Keratinocyte (primary cell): ENCODE data around the gene KIAA0825. TPM values are rescaled to one million over a fixed set of nuclear protein-coding genes. Genes with fewer than 3 reads are reported as not detected.

Experiments used
- DNase-seq: peaks from one replicate; pipeline ENCODE4 v3.0.0-alpha.2; 2011; ENCODE audit warnings: low read depth, missing footprints, low spot score
- FAIRE-seq: peaks from 2 replicates; lab custom pipeline; 2011; peaks lifted over from hg19 to GRCh38; lab: Jason Lieb, UNC
- H2AFZ ChIP-seq: 2 replicates; pipeline ENCODE4 v1.6.0; 2012; ENCODE audit warnings: low read length, control low read depth, inconsistent platforms; ENCODE audit not compliant: control insufficient read depth
- H3K27ac ChIP-seq: 2 replicates; pipeline ENCODE4 v1.5.1; 2011; ENCODE audit warnings: low read length; ENCODE audit not compliant: control insufficient read depth, insufficient read depth
- H3K27me3 ChIP-seq: 3 replicates; pipeline ENCODE4 v1.6.0; 2011; ENCODE audit warnings: low read length; ENCODE audit not compliant: control insufficient read depth, insufficient read depth; ENCODE audit errors: extremely low read depth
- H3K36me3 ChIP-seq, 2 experiments: 2 replicates in 1 of 2; 3 replicates in 1 of 2; pipeline ENCODE4 v1.5.1; 2011; ENCODE audit warnings: low read length in 2 of 2, mild to moderate bottlenecking in 1 of 2; ENCODE audit not compliant: control insufficient read depth in 2 of 2, insufficient read depth in 2 of 2; ENCODE audit errors: extremely low read depth in 1 of 2
- H3K4me1 ChIP-seq: 3 replicates; pipeline ENCODE4 v1.5.1; 2011; ENCODE audit warnings: low read length; ENCODE audit not compliant: control insufficient read depth, insufficient read depth; ENCODE audit errors: extremely low read depth
- H3K4me2 ChIP-seq: 3 replicates; pipeline ENCODE4 v1.6.0; 2011; ENCODE audit warnings: low read depth, low read length; ENCODE audit not compliant: control insufficient read depth, insufficient read depth; ENCODE audit errors: extremely low read depth
- H3K4me3 ChIP-seq, 3 experiments: fragments of 200-600 bp in 1 of 3; sonication (generic) in 1 of 3; 2 replicates in 2 of 3; 3 replicates in 1 of 3; pipeline ENCODE4 v1.5.1; 2011 to 2016; ENCODE audit warnings: low read length in 3 of 3, mild to moderate bottlenecking in 3 of 3, control low read depth in 2 of 3, inconsistent platforms in 1 of 3, low read depth in 1 of 3, mixed read lengths in 1 of 3, mixed run types in 1 of 3, moderate library complexity in 1 of 3; ENCODE audit not compliant: control insufficient read depth in 2 of 3, insufficient read depth in 2 of 3; ENCODE audit errors: extremely low read depth in 1 of 3
- H3K79me2 ChIP-seq: 2 replicates; pipeline ENCODE4 v1.6.0; 2012; ENCODE audit warnings: low read length; ENCODE audit not compliant: control insufficient read depth, insufficient read depth
- H3K9ac ChIP-seq: 3 replicates; pipeline ENCODE4 v1.6.0; 2011; ENCODE audit warnings: low read length; ENCODE audit not compliant: control insufficient read depth, insufficient read depth; ENCODE audit errors: extremely low read depth
- H3K9me1 ChIP-seq: 3 replicates; pipeline ENCODE4 v1.6.0; 2011; ENCODE audit warnings: low read length; ENCODE audit not compliant: control insufficient read depth, insufficient read depth; ENCODE audit errors: extremely low read depth
- H3K9me3 ChIP-seq: 2 replicates; pipeline ENCODE4 v1.5.1; 2012; ENCODE audit warnings: low read depth, low read length; ENCODE audit not compliant: control insufficient read depth
- H4K20me1 ChIP-seq: 3 replicates; pipeline ENCODE4 v1.6.0; 2011; ENCODE audit warnings: low read length; ENCODE audit not compliant: control insufficient read depth, insufficient read depth; ENCODE audit errors: extremely low read depth
- EZH2 ChIP-seq: IDR thresholded peaks from one replicate; pipeline ENCODE4 v1.6.1; 2012; ENCODE audit warnings: inconsistent platforms, mild to moderate bottlenecking, low read length, moderate library complexity
- dilution Hi-C: fragments of 300-500 bp; cut with MboI; formaldehyde crosslinking; loops from one replicate; pipeline ENCODE4 v1.7.0; 2020; ENCODE audit warnings: low sequenced_read_pairs; ENCODE audit not compliant: extremely low pct_ligation_motif_present
- polyA plus RNA-seq, 5 experiments: library from polyadenylated mRNA; depleted of rRNA in 3 of 5; stranded (reverse) in 3 of 5; stranded (forward) in 1 of 5; unstranded in 1 of 5; fragments of >200 nt; gene quantifications; 1 replicate in 1 of 5; 2 replicates in 3 of 5; 3 replicates in 1 of 5; pipeline versions ENCODE4 v1.2.1 to v1.2.3, GENCODE V29; 2011 to 2012; ENCODE audit warnings: missing spikeins in 2 of 5, low read depth in 1 of 5, low replicate concordance in 1 of 5
- TF ChIP-seq, protein P1 (sequence below), 3 experiments: IDR thresholded peaks in 1 of 3; conservative IDR thresholded peaks in 1 of 3; optimal IDR thresholded peaks in 1 of 3; 2 replicates in 2 of 3; 3 replicates in 1 of 3; pipeline versions ENCODE3 to v1.5.1; 2011; ENCODE audit warnings: low read length in 3 of 3, mild to moderate bottlenecking in 3 of 3, moderate library complexity in 2 of 3, control low read depth in 1 of 3, inconsistent platforms in 1 of 3; ENCODE audit not compliant: insufficient read depth in 2 of 3; ENCODE audit errors: extremely low read depth in 1 of 3

KIAA0825 gene
- polyA plus RNA-seq, 1 donor (not counting 4 experiments of a cell fraction or from before 2014, with no cell fraction given): 1.2 TPM

DNA sequence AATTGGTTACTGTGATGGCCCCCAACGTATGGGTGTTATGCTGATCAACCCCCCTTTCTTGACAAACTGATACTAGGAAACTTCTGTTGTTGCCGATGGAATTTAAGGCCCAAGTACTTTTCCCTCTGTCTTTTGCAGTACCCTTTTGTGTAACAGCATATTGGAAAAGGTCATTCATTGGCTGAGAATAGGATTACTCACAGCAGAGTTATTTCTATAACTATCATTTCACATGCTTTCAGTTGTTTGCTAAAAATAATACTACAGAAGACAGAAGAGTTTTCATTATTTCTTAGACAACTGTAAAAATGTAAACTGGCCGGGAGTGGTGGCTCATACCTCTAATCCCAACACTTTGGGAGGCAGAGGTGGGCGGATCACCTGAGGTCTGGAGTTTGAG lies 329.5 kb downstream of the KIAA0825 start:
- H2AFZ ChIP-seq: no peak overlapping the region
- no peaks in the 10 kb centered on the region for H3K36me3 ChIP-seq
- no peaks in the 10 kb centered on the region for H3K27me3 ChIP-seq
- no peaks in the 10 kb centered on the region for H3K4me1 ChIP-seq
- no peak overlapping the region for H3K4me3 ChIP-seq
- TF ChIP-seq, protein P1, sequence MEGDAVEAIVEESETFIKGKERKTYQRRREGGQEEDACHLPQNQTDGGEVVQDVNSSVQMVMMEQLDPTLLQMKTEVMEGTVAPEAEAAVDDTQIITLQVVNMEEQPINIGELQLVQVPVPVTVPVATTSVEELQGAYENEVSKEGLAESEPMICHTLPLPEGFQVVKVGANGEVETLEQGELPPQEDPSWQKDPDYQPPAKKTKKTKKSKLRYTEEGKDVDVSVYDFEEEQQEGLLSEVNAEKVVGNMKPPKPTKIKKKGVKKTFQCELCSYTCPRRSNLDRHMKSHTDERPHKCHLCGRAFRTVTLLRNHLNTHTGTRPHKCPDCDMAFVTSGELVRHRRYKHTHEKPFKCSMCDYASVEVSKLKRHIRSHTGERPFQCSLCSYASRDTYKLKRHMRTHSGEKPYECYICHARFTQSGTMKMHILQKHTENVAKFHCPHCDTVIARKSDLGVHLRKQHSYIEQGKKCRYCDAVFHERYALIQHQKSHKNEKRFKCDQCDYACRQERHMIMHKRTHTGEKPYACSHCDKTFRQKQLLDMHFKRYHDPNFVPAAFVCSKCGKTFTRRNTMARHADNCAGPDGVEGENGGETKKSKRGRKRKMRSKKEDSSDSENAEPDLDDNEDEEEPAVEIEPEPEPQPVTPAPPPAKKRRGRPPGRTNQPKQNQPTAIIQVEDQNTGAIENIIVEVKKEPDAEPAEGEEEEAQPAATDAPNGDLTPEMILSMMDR (optimal IDR thresholded peaks at IDR 0.05 in 1 of 3, IDR thresholded peaks at IDR 0.05 in 1 of 3, conservative IDR thresholded peaks at IDR 0.05 in 1 of 3; ENCODE audit: extremely low read depth in 1 of 3, insufficient read depth in 2 of 3, low read length in 3 of 3): no peak
- TF ChIP-seq EZH2: no peak
- dilution Hi-C loops: no loop called here
- H3K9me1 ChIP-seq: no peaks in the 10 kb centered on the region
- H3K27ac ChIP-seq: no peak overlapping the region
- H4K20me1 ChIP-seq: no peaks in the 10 kb centered on the region
- no peaks in the 10 kb centered on the region for H3K9me3 ChIP-seq
- no peak overlapping the region for H3K4me2 ChIP-seq
- no peaks in the 10 kb centered on the region for H3K79me2 ChIP-seq
- DNase-seq (no peak), FAIRE-seq (no peak)
- no peak overlapping the region for H3K9ac ChIP-seq

DNA sequence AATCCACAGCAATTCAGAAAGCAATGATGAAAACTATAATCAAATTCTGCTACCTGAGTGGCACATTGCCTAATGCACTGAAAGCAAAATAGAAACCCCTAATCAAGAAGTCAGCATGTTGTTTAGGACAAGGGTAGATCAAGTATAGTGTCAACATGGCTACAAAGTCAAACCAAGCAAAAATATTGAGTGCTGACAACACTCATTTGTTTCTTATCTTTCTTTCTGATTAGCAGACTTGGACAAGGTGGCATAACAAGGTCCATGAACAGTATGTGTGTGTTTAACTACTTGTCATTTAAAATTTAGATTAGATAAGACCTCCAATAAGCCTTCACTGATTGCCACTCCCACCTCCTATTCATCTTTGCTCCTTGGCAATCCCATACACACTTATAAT lies 332.4 kb downstream of the KIAA0825 start:
- FAIRE-seq (no peak), DNase-seq (no peak)
- H3K27ac ChIP-seq: no peak overlapping the region
- H3K79me2 ChIP-seq: no peaks in the 10 kb centered on the region
- dilution Hi-C loops: no loop called here
- H3K4me1 ChIP-seq: no peaks in the 10 kb centered on the region
- no peak overlapping the region for H2AFZ ChIP-seq
- TF ChIP-seq, protein P1 (optimal IDR thresholded peaks at IDR 0.05 in 1 of 3, IDR thresholded peaks at IDR 0.05 in 1 of 3, conservative IDR thresholded peaks at IDR 0.05 in 1 of 3; ENCODE audit: extremely low read depth in 1 of 3, insufficient read depth in 2 of 3, low read length in 3 of 3): no peak
- no peak for TF ChIP-seq EZH2
- H4K20me1 ChIP-seq: no peaks in the 10 kb centered on the region
- H3K9me3 ChIP-seq: no peaks in the 10 kb centered on the region
- H3K27me3 ChIP-seq: no peaks in the 10 kb centered on the region
- no peaks in the 10 kb centered on the region for H3K36me3 ChIP-seq
- H3K4me2 ChIP-seq: no peak overlapping the region
- no peak overlapping the region for H3K4me3 ChIP-seq
- no peak overlapping the region for H3K9ac ChIP-seq
- H3K9me1 ChIP-seq: no peaks in the 10 kb centered on the region
